NK-92 (cell line): ENCODE data around the gene ZKSCAN4.
A peak's percentile ranks its signal among the peaks of the same experiment; 100 is the strongest.

ENCODE experiments used
- DNase-seq: peaks from one replicate; lab custom pipeline; 2025; ENCODE audit not compliant: unreplicated experiment; lab: John Stamatoyannopoulos, UW

The ZKSCAN4 gene

GRCh38 chr6:28252009-28252975 is at the start of gene ZKSCAN4:
TSS of gene ZKSCAN4 (minus strand) at chr6:28252269. CDS start at chr6:28251980, 289 bp downstream.
- DNase-seq, result no peak

GRCh38 chr6:28296520-28297060 is 44.5 kb upstream of the ZKSCAN4 start:
- no peak for DNase-seq

GRCh38 chr6:28295326-28295725 is 43.3 kb upstream of the ZKSCAN4 start:
- no peak for DNase-seq

DNA sequence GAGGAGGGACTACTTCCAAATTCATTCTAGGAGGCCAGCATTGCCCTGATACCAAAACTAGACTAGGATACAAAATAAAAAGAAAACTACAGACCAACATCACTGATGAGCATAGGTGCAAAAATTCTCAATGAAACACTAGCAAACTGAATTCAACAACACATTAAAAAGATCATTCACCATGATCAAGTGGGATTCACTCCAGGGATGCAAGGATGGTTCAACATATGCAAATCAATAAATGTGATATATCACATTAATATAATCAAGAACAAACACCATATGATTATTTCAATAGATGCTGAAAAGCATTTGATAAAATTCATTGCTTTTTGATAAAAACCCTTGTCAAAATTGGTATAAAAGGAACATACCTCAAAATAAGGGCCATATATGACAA is 39.5 kb upstream of the ZKSCAN4 start:
- no peak for DNase-seq

- DNase-seq, result no peak
Measured at GRCh38 chr6:28282926-28283325, 30.9 kb upstream of the ZKSCAN4 start.

DNA sequence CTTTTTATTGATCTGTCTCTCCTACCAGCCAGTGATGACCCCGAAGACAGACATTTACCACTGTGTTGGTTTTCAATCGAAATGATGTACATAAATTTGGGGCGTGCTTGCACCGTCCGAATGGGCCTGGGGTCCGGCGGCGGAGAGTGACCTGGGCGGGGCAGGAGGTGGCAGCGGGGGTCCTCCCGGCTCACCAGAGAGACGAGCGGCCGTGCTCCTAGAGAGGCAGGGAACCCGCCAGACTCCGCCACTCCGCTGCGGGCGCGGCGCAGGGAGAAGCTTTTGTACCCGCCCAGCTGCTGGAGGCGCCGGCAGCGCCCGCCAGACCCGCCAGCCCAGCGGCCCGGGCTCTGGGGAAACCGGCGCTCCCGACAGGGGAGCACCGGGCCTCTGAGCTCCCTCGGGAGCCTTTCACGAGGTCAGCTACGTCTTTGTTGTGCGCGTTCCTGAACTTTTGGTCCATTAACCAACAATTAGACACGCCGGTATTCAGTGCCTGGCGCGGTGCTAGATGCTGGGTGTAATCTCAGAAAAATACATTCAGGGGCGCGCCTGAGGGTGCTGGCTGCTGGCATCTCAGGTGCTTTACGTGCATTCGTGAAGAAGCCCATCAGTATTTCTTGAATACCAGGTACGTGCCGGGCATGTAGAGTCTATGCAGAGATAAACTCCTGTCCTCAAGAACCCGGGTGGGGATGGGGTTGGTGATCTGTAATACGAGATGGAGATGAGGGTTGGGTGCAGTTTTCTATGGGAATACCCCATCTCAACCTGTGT is 29.4 kb upstream of the ZKSCAN4 start, which contains the start of gene PGBD1:
TSS of gene PGBD1 (plus strand) at position 285 of the 777 bp plus-strand sequence. CDS start 2,242 bp downstream, outside the sequence.
- no peak for DNase-seq

- DNase-seq, result no peak
Measured at GRCh38 chr6:28280595-28281287, 28.7 kb upstream of the ZKSCAN4 start.

GRCh38 chr6:28277746-28278145 is 25.7 kb upstream of the ZKSCAN4 start:
- no peak for DNase-seq

DNA sequence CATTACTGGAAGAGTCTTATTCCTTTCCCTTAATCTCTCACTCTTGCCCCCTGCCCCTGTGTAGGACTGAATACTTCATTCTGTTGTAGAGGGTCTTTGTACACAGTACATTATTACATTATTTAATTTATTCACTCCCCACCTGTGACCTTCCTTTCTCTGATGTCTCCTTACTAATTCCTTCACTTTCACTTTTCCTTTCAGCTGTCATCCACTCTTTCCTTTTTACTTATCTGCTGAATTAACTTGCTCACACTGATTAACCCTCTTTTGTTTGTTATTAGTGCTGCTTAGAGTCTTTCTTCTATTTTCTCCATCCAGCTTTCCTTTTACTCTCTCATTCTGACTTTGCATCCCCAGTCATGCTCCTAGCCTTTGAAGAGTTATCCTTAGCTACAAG is 22.8 kb upstream of the ZKSCAN4 start:
- DNase-seq, result no peak

DNA sequence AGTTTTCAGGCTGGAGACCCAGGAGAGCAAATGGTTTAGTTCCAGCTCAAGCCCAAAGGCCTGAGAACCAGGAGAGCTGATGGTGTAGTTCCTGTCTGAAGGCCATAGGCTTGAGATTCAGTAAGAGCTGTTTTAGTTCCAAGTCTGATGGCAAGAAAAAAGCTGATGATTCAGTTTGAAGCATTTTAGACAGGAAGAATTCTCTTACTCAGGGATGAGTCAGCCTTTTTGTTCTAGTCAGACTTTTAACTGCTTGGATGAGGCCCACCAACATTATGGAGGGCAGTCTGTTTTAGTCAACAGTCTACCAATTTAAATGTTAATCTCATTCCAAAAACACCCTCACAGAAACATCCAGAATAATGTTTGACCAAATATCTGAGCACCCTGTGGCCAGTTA is 17.4 kb upstream of the ZKSCAN4 start:
- DNase-seq, result no peak

DNA sequence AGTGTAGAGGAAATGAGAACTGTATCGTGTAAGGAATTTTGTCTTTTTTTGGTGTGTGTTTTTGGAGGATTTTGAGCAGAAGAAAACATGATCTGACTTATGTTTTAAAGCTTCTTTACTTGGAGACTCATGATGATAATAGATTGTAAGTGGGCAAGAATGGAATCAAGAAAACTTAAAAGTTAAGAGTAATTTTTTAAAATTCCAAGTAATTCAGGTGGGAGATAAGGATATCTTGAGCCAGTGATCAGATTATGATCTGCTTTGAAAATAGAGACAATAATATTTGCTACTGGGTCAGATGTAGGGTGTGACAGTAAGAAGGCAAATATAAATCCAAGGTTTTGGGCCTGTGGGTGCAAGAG is 15.6 kb upstream of the ZKSCAN4 start:
- no peak for DNase-seq

GRCh38 chr6:28266962-28267694 is 15.1 kb upstream of the ZKSCAN4 start, which contains the start of gene ZSCAN26:
TSS of gene ZSCAN26 (plus strand) at chr6:28267143. CDS start at chr6:28271920, 4,777 bp downstream.
- DNase-seq, result peak; percentile 55

- no peak for DNase-seq
Measured at GRCh38 chr6:28266563-28266961, 14.5 kb upstream of the ZKSCAN4 start.

DNA sequence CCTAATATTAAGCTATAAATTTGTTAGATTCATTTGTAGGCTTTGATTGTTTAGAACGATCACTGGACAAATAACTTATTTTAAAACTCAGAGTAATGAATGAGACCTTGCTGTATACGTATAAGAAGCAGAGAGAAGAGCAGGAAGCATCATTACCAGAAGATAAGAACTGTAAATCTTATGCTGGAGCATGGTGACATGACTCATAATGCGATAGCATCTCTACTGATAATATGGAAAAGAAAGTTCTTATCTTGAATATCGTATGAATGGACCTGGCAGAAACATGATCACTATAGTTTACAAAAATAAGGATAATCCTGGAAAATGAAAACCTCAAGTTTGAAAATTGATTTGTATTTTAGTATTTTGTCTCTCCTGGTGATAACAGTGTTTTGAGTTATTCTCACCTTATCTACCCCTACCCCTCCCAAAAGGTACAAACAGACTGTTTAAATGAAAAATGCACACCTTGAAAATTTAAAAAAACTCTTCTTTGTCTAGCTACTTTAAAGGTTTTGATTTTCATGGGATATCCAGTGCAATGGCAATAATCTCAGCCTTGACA is 12.8 kb upstream of the ZKSCAN4 start:
- DNase-seq, result no peak

DNA sequence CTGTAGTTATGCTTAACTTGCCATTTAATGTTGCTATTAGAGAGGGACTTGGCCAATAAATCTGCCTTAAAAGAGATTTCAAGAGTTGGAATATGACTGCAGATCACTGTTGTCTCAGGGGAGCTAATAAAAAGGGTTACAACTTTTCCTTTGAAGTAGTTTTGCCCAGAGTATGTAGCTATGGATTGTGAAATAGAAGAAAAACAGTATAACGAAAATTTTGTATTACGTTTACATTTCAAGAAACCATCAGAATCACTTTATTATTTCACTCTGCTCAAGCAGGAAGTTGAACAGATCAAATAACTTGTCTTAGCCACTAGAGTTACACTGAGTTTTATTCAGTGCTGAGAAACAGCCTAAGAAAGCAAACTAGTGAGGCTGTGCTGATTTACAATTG is 11.9 kb upstream of the ZKSCAN4 start:
- DNase-seq, result no peak

DNA sequence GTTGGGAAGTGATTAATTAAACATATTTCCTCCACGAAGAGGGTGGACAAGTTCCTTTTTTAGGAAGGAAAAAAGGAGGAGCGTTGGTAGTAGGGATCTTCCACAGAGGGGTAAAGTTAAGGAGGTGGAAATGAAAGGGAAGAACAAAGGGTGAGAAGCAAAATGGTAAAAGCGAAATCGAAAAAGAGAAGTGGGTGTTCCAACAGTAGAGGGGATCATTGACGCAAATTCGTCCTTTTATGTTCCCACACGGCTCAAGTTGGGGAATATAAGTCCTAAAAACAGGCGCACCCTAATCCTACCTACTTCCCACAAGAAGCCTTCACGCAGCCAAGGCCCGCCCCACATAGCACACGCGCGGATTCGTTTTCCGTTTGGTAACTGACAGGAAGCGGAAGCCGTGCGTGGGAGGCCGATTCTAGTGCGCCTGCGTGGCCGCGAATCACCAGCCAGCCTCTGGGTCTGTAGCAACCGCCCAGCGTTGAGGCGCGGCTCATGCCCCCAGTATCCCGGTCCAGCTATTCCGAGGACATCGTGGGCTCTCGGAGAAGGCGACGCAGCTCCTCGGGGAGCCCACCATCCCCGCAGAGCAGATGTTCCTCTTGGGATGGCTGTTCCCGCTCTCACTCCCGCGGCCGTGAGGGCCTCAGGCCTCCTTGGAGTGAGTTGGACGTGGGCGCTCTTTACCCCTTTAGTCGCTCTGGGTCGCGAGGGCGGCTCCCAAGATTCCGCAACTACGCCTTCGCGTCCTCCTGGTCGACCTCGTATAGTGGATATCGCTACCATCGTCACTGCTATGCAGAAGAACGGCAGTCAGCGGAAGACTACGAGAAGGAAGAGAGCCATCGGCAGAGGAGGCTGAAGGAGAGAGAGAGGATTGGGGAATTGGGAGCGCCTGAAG is 7.1 kb upstream of the ZKSCAN4 start, which contains the start of gene NKAPL:
TSS of gene NKAPL (plus strand) at position 421 of the 901 bp plus-strand sequence. CDS start at position 496, 75 bp downstream.
- DNase-seq, result no peak

DNA sequence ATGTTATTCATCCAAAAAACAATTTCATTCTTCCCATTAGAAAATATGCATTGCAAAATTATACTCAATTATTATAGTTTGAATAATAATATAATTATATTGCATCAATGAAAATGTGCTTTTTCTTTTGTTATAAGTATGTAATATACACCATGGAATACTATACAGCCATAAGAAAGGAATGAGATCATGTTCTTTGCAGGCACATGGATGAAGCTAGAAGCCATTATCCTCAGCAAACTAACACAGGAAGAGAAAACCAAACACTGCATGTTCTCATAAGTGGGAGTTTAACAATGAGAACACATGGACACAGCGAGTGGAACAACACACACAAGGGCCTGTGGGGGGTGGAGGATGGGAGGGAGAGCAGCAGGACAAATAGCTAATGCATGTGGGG is 5.0 kb upstream of the ZKSCAN4 start:
- no peak for DNase-seq

DNA sequence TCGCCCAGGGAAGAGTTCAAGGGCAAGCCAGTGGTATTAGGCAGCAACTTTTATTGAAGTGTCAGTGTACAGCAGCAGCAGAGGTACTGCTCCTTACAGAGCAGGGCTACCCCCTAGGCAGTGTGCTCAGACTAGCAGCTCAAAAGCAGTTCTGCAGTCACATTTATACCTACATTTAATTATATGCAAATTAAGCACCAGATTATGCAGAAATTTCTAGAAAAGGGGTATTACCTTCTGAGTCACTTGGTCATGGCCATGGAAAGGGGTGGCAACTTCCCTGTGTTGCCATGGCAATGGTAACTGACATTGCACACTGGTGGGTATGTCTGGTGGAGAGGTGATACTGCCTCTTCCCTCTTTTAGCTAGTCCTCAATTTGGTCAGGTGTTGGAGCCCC is 2.1 kb upstream of the ZKSCAN4 start:
- DNase-seq, result no peak

DNA sequence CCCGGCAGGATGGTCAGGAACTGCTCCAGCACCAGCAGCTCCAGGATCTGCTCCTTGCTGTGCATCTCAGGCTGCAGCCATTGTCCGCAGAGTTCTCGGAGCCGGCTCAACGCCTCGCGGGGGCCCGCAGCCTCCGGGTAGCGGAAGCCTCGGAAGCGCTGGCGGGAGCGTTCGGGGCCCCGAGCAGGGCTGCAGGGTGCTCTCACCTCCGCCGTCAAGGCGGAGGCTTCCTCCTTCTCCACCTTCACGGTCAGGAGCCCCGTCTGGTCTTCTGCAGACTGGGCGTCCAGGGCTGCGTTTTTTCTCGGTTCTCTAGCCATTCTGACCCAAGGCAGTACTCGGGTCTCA is 434 bp downstream of the ZKSCAN4 start:
- DNase-seq, result no peak
